ENCODE data around the gene SLC23A2.

The SLC23A2 gene

GRCh38 chr20:4942331-4942730, 59.0 kb downstream of the SLC23A2 start:
- DNase-seq (ENCODE audit: insufficient read length) (no peak), FAIRE-seq (no peak)
- TF ChIP-seq POLR2A (IDR thresholded peaks at IDR 0.05; ENCODE audit: low read depth, low read length) (no peak), TAF1 (IDR thresholded peaks at IDR 0.05; ENCODE audit: borderline replicate concordance, low read depth, low read length) (no peak), POLR2AphosphoS5 (IDR thresholded peaks at IDR 0.05; ENCODE audit: low read depth, low read length) (no peak)

DNA sequence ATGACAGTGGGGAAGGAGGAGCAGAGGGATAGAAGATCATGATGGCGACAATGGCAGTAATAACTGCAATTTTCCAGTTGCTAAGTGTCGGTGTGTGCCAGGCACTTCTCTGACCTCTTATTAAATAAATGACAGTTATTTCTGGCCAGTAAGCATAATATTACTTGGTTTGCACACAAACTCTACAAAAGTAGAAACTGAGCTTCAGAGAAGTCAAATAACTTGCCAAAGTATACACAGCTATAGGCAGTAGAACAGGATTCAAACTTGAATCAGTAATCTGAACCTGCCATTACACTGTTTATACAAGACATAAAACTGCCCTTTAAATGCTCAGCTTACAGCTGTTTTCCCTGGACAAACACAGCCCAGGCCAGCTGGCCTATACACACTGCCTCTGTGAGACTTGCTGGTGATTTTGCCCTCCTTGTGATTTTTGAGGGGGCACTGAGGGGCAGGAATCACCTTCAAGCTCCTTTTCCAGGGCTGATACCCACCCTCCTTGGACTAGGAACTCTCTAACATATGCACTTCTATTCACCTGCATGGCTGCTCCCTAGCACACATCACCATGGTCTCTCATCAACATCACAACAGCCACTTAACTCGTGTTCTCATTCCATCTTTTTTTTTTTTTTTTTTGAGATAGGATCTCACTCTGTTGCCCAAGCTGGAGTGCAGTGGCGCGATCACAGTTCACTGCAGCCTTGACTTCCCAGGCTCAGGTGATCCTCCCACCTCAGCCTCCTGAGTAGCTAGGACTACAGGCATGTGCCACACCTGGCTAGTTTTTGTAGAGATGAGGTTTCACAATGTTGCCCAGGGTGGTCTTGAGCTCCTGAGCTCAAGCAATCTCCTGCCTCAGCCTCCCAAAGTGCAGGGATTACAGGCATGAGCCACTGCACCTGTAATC, 63.6 kb downstream of the SLC23A2 start:
- DNase-seq (ENCODE audit: insufficient read length), result no peak
- no peak for FAIRE-seq

DNA sequence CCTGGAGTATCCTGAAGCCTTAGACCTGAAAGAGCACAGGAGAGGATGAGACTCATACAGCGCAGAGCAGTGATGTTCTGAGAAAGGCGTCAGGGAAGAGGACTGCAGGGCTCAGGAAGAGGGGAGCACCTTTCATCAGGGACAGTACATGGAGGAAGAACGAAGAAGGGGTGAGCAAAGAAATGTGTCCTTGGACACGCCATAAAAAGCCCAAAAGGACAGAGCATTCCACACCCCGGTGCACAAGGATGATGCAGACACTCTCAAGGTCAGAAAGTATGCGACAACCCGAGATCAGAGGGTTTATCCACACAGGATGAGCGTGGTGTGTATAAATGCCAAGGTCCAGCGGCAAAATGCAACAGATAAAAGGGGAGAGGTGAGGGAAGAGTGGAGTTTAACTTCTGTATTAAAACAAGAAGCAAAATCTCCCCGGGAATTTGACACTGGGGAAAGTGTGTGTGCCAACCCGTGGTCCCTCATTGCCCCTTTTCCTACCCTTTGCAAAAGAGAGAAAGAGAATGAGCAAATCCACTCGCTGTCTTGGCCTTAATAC, 64.4 kb downstream of the SLC23A2 start:
- TF ChIP-seq TAF1 (IDR thresholded peaks at IDR 0.05; ENCODE audit: borderline replicate concordance, low read depth, low read length), result no peak
- TF ChIP-seq POLR2A (IDR thresholded peaks at IDR 0.05; ENCODE audit: low read depth, low read length), result no peak
- DNase-seq (ENCODE audit: insufficient read length), result no peak
- FAIRE-seq, result no peak

More for the DNA sequence above, 63.6 kb downstream of the SLC23A2 start:
- TF ChIP-seq TAF1 (IDR thresholded peaks at IDR 0.05; ENCODE audit: borderline replicate concordance, low read depth, low read length) (no peak), POLR2A (IDR thresholded peaks at IDR 0.05; ENCODE audit: low read depth, low read length) (no peak), POLR2AphosphoS5 (IDR thresholded peaks at IDR 0.05; ENCODE audit: low read depth, low read length) (no peak)

DNA sequence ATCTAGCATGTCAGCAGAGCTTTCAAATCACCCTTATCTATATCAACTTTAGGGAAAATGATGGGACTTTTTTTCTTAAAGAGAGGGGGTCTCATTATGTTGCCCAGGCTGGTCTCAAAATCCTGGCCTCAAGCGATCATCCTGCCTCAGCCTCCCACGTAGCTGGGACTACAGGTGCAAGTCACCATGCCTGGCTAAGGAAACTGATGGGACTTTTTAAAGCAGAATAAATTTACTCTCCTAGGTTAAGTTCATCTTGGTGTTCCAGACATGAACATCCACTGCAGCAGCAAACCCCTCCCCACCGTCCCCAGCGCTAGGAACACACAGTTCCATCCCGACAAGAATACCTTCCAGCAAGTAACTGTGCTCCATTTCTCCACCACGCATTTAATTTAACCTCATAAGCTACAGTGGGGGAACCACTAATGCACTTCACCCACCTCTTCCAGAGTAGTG, 64.9 kb downstream of the SLC23A2 start:
- TF ChIP-seq POLR2A (IDR thresholded peaks at IDR 0.05; ENCODE audit: low read depth, low read length) (no peak), POLR2AphosphoS5 (IDR thresholded peaks at IDR 0.05; ENCODE audit: low read depth, low read length) (no peak), TAF1 (IDR thresholded peaks at IDR 0.05; ENCODE audit: borderline replicate concordance, low read depth, low read length) (no peak)
- FAIRE-seq (no peak), DNase-seq (ENCODE audit: insufficient read length) (no peak)

- FAIRE-seq (peak; percentile 36), DNase-seq (ENCODE audit: insufficient read length) (no peak)
- TF ChIP-seq POLR2A (IDR thresholded peaks at IDR 0.05; ENCODE audit: low read depth, low read length), result no peak
- no peak for TF ChIP-seq TAF1 (IDR thresholded peaks at IDR 0.05; ENCODE audit: borderline replicate concordance, low read depth, low read length)
- no peak for TF ChIP-seq POLR2AphosphoS5 (IDR thresholded peaks at IDR 0.05; ENCODE audit: low read depth, low read length)
Measured at GRCh38 chr20:4932061-4932460, 69.2 kb downstream of the SLC23A2 start.

DNA sequence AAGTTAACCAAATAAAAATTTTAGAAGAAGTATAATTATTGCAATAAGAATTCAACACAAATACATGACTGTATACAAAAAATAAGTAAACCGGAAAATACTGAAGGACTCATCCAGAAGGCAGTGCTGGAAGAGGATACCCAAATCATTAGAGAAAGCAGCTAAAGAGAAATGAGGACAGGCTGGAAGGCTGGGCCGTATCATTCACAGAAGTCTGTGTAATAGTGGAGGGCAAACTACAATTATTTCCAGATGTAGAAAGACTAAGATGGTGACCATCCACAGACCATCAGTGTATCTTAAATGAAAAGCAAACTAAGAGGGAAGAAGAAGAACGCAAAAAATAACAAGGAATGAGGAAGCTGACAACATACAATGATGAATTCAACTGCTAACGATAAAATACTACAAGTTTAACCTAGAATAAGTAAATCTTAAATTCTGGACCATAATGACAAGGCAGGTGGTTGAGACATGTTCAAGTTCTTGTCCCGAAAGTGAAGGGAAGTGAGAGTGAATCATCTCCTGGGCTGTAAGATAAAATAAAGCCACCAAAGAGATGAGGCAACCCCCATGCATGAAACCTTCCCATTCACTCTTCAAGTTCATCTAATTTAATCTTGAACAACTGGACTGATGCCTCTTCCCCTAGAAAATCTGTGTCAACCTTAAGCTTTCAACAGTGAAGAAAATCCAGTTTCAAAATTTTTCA, 71.5 kb downstream of the SLC23A2 start:
- DNase-seq (ENCODE audit: insufficient read length), result no peak
- peak; percentile 38 for FAIRE-seq
- no peak for TF ChIP-seq POLR2AphosphoS5 (IDR thresholded peaks at IDR 0.05; ENCODE audit: low read depth, low read length)
- no peak for TF ChIP-seq POLR2A (IDR thresholded peaks at IDR 0.05; ENCODE audit: low read depth, low read length)
- no peak for TF ChIP-seq TAF1 (IDR thresholded peaks at IDR 0.05; ENCODE audit: borderline replicate concordance, low read depth, low read length)

DNA sequence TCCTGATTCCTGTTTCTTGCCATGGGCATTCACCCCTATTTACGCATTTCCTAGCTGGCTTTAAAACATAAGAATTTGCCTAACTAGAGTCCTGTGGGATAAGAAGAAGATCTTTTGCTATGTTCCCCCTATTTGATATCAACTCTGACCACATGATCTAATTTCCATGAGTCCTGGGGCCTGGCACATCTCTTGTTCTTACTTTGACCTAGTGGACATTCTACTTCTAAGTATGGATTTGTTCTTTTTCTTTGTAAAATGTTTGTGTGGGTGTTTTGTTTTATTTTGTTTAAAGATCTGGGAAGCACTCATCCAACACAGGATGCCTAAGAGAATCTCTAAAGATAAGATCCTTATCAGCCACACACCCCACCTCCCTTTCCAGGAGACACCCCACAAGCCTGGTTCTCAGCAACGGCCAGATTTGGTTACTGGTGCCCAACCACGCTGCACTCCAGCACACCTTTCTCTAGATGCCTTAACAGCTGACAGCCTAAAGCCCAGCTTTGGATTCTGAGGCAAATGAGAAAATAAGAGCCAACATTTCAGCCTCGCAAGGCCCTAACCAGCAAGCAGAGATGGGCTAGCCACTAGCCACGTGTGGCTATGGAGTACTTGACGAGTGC, 74.7 kb downstream of the SLC23A2 start:
- TF ChIP-seq POLR2A (IDR thresholded peaks at IDR 0.05; ENCODE audit: low read depth, low read length), result no peak
- TF ChIP-seq POLR2AphosphoS5 (IDR thresholded peaks at IDR 0.05; ENCODE audit: low read depth, low read length), result no peak
- TF ChIP-seq TAF1 (IDR thresholded peaks at IDR 0.05; ENCODE audit: borderline replicate concordance, low read depth, low read length), result no peak
- DNase-seq (ENCODE audit: insufficient read length) (no peak), FAIRE-seq (no peak)

DNA sequence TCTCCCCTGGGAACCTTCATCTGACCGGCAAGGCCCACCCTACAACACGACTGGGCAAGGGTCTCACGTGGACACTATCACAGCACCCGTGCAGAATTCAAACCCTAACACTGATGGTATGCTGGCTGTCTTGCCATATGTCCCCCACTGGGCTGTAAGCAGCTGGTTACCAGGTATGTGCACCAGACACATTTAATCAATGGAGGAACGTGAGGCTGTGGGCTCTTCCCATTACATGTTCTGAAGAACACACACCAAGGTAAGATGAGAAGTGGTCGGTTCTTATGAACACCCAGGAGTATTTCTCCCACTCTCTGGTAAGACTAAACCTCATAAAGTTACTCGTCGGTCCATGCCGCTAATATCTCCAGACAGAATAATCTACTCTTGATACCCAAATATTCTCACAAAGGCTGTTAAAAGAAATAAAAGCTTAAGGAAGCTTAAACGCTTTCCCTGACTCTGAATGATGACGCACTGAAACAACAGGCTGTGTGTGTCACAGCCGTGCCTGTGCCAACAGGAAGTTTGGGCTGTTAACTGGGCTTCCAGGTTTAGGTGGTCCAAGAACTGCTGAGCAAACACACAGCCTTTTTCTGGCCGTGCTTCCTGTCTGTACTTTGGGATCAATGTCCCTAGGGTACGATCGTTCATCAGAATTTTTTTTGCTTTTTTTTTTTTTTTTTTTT, 75.3 kb downstream of the SLC23A2 start:
- DNase-seq (ENCODE audit: insufficient read length) (no peak), FAIRE-seq (no peak)
- TF ChIP-seq POLR2AphosphoS5 (IDR thresholded peaks at IDR 0.05; ENCODE audit: low read depth, low read length) (no peak), TAF1 (IDR thresholded peaks at IDR 0.05; ENCODE audit: borderline replicate concordance, low read depth, low read length) (no peak), POLR2A (IDR thresholded peaks at IDR 0.05; ENCODE audit: low read depth, low read length) (no peak)

DNA sequence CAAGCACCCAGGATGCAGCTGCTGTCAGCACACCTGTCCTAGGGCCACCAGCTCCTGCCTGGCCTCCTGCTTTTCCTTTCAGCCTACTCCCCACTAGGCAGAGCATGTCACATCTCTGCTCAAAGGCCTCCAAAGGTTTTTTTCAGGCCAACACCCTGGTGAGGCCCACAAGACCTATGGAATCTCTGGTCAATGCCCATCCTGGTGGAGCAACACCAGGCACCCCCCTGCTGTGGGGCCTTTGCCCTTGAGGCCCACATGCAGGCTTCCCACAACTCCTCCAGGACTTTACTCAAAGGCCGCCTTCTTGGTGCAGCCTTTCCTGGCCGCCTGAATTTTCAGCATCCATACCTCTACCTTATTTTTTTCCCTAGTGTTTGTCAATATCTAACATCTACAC, 76.9 kb downstream of the SLC23A2 start:
- no peak for DNase-seq (ENCODE audit: insufficient read length)
- FAIRE-seq, result no peak
- TF ChIP-seq TAF1 (IDR thresholded peaks at IDR 0.05; ENCODE audit: borderline replicate concordance, low read depth, low read length) (no peak), POLR2A (IDR thresholded peaks at IDR 0.05; ENCODE audit: low read depth, low read length) (no peak), POLR2AphosphoS5 (IDR thresholded peaks at IDR 0.05; ENCODE audit: low read depth, low read length) (no peak)

- DNase-seq (ENCODE audit: insufficient read length) (no peak), FAIRE-seq (no peak)
- TF ChIP-seq POLR2AphosphoS5 (IDR thresholded peaks at IDR 0.05; ENCODE audit: low read depth, low read length), result no peak
- TF ChIP-seq POLR2A (IDR thresholded peaks at IDR 0.05; ENCODE audit: low read depth, low read length), result no peak
- TF ChIP-seq TAF1 (IDR thresholded peaks at IDR 0.05; ENCODE audit: borderline replicate concordance, low read depth, low read length), result no peak
Measured at GRCh38 chr20:4924032-4924431, 77.3 kb downstream of the SLC23A2 start.

All from GM12892 (cell line).